PC-3 (cell line): Measurements from ENCODE around the gene C22orf23.

Source experiments
- EZH2 ChIP-seq: fragments of 300-600 bp; sonication (generic); IDR thresholded peaks from one replicate; pipeline ENCODE4 v1.6.1; 2017; ENCODE audit warnings: antibody characterized with exemption, mild to moderate bottlenecking, low read length; ENCODE audit not compliant: unreplicated experiment
- EZH2phosphoT487 ChIP-seq: fragments of 300-600 bp; sonication (generic); IDR thresholded peaks from 2 replicates; pipeline ENCODE4 v1.6.1; 2018; ENCODE audit warnings: mild to moderate bottlenecking, antibody characterized with exemption, low read length, borderline replicate concordance
- TF ChIP-seq, protein P1 (sequence below): fragments of 300-600 bp; sonication (generic); conservative IDR thresholded peaks from 2 replicates; pipeline ENCODE4 v1.5.1; 2017; ENCODE audit warnings: antibody characterized with exemption, low read depth, mild to moderate bottlenecking, low read length

DNA sequence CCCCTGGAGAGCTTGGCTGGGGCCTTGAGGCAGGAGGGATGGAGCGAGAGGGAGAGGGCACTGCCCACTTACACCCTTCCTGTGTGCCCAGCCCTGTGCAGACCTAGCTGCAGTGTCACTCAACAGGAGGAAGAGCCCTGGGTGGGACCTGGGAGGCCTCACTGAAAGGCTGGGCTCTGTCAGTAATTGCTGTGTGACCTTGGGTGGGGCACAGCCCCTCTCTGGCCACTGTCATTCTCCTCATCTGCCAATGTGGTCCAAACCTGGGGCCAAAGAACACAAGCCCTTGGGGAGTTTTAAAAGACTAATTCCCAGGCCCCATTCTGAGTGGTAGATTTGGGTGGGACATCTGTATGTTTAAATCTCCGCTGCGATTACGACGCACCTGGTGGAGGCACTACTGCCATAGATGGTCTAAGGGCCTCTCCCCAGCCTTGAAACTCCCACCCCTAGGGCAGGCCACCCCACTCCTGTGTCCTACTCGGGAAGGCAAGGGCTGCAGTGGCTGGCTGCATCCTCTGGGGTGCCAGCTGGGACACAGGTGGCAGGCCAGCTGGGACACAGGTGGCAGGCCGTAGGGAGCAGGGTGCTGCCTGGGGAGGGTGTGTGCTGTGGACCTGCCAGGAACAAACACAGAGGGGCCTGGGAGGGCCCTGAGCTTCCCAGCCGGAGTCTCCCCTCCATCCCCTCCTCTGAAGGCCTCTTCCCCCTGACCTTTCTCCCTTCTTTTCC lies 43.3 kb upstream of the C22orf23 start:
- TF ChIP-seq, protein P1, sequence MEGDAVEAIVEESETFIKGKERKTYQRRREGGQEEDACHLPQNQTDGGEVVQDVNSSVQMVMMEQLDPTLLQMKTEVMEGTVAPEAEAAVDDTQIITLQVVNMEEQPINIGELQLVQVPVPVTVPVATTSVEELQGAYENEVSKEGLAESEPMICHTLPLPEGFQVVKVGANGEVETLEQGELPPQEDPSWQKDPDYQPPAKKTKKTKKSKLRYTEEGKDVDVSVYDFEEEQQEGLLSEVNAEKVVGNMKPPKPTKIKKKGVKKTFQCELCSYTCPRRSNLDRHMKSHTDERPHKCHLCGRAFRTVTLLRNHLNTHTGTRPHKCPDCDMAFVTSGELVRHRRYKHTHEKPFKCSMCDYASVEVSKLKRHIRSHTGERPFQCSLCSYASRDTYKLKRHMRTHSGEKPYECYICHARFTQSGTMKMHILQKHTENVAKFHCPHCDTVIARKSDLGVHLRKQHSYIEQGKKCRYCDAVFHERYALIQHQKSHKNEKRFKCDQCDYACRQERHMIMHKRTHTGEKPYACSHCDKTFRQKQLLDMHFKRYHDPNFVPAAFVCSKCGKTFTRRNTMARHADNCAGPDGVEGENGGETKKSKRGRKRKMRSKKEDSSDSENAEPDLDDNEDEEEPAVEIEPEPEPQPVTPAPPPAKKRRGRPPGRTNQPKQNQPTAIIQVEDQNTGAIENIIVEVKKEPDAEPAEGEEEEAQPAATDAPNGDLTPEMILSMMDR, result no peak
- TF ChIP-seq EZH2 (no peak), EZH2phosphoT487 (no peak)
